Erythroblast (primary cell): ENCODE data around the gene C16orf92.

Experiments
- GATA1 ChIP-seq: IDR thresholded peaks from 2 replicates; pipeline ENCODE4 v1.6.1; 2011; ENCODE audit warnings: low read depth, mild to moderate bottlenecking, control low read depth, low read length, moderate library complexity
- POLR2A ChIP-seq: IDR thresholded peaks from 2 replicates; pipeline ENCODE4 v1.6.1; 2011; ENCODE audit warnings: mild to moderate bottlenecking, low read length

DNA sequence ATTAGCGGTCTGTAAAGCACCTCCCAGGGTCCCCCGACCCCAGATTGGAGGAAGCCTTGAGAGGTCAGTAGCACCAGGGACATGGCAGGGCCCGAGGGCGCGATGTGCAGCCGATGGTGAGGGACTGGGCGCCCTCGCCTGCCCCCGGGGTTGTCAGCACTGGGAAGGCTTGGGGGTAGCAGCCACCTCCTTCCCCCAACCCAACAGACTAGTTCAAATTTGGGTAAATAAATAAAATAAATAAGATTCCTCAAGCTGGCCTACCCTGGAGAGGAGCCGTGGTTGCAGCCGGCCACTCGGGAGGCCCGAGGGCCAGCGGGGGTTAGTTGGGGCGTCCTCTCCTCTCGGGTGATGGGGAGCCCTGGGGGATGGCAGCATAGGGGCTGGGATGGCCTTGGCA is 1.5 kb downstream of the C16orf92 start:
- TF ChIP-seq POLR2A (no peak), GATA1 (no peak)
